Stimulated activated CD8-positive, alpha-beta memory T cell treated with anti-CD3 and anti-CD28 coated beads, Interleukin-2, amount 100 ng/mL, for 1 hour (primary cell): ENCODE results near the gene FSTL5.
"Not testable (repeated sequence)": the region's sequence is repeated elsewhere in the genome, so short reads cannot be mapped to it uniquely, and the experiment has no call there.

Experiments used
- DNase-seq, 2 donors: peaks; one replicate each; pipeline ENCODE4 v3.0.0-alpha.2; 2020; ENCODE audit warnings: low read depth in 2 of 2

Gene FSTL5

GRCh38 chr4:161829591-161829990, 334.2 kb downstream of the FSTL5 start:
- DNase-seq = no peak

- DNase-seq = no peak
These were observed 335.7 kb downstream of the FSTL5 start for GRCh38 chr4:161828061-161828460.

GRCh38 chr4:161827013-161827412, 336.8 kb downstream of the FSTL5 start:
- no peak for DNase-seq

- no peak for DNase-seq
These were observed 340.4 kb downstream of the FSTL5 start for GRCh38 chr4:161823450-161823849.

- no peak for DNase-seq
These were observed 341.6 kb downstream of the FSTL5 start for GRCh38 chr4:161822174-161822573.

- DNase-seq = no peak
These were observed 345.9 kb downstream of the FSTL5 start for GRCh38 chr4:161817914-161818313.

GRCh38 chr4:161816958-161817357, 346.8 kb downstream of the FSTL5 start:
- no peak for DNase-seq

GRCh38 chr4:161815841-161816240, 348.0 kb downstream of the FSTL5 start:
- no peak for DNase-seq

GRCh38 chr4:161813889-161814288, 349.9 kb downstream of the FSTL5 start:
- no peak for DNase-seq

GRCh38 chr4:161813389-161813788, 350.4 kb downstream of the FSTL5 start:
- no peak for DNase-seq

GRCh38 chr4:161803171-161803570, 360.6 kb downstream of the FSTL5 start:
- DNase-seq = no peak

GRCh38 chr4:161799710-161800109, 364.1 kb downstream of the FSTL5 start:
- DNase-seq = no peak

- DNase-seq = no peak
These were observed 370.8 kb downstream of the FSTL5 start for GRCh38 chr4:161792991-161793390.

GRCh38 chr4:161791796-161792556, 371.8 kb downstream of the FSTL5 start:
- no peak for DNase-seq

GRCh38 chr4:161767116-161767515, 396.7 kb downstream of the FSTL5 start:
- no peak for DNase-seq

GRCh38 chr4:161762796-161763195, 401.0 kb downstream of the FSTL5 start:
- no peak for DNase-seq

- no peak for DNase-seq
These were observed 403.8 kb downstream of the FSTL5 start for GRCh38 chr4:161760008-161760407.

GRCh38 chr4:161758412-161758811, 405.4 kb downstream of the FSTL5 start:
- not testable (repeated sequence) for DNase-seq

GRCh38 chr4:161728929-161729328, 434.9 kb downstream of the FSTL5 start:
- no peak for DNase-seq

GRCh38 chr4:161721947-161722346, 441.9 kb downstream of the FSTL5 start:
- no peak for DNase-seq

- DNase-seq = no peak
These were observed 446.7 kb downstream of the FSTL5 start for GRCh38 chr4:161717084-161717483.

GRCh38 chr4:161714931-161715330, 448.9 kb downstream of the FSTL5 start:
- DNase-seq = no peak

- no peak for DNase-seq
These were observed 449.6 kb downstream of the FSTL5 start for GRCh38 chr4:161714022-161714751.
